Measurements from ENCODE around the gene PDS5B.

GRCh38 chr13:32748305-32748704, 162.1 kb downstream of the PDS5B start:
- TF ChIP-seq GABPA (IDR thresholded peaks at IDR 0.05; ENCODE audit: borderline replicate concordance, insufficient read depth, low read length) = no peak
- no peak for TF ChIP-seq EZH2 (IDR thresholded peaks at IDR 0.05; ENCODE audit: low read depth, low read length, severe bottlenecking)
- TF ChIP-seq, protein P1, sequence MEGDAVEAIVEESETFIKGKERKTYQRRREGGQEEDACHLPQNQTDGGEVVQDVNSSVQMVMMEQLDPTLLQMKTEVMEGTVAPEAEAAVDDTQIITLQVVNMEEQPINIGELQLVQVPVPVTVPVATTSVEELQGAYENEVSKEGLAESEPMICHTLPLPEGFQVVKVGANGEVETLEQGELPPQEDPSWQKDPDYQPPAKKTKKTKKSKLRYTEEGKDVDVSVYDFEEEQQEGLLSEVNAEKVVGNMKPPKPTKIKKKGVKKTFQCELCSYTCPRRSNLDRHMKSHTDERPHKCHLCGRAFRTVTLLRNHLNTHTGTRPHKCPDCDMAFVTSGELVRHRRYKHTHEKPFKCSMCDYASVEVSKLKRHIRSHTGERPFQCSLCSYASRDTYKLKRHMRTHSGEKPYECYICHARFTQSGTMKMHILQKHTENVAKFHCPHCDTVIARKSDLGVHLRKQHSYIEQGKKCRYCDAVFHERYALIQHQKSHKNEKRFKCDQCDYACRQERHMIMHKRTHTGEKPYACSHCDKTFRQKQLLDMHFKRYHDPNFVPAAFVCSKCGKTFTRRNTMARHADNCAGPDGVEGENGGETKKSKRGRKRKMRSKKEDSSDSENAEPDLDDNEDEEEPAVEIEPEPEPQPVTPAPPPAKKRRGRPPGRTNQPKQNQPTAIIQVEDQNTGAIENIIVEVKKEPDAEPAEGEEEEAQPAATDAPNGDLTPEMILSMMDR (IDR thresholded peaks at IDR 0.05; ENCODE audit: control extremely low read depth in 1 of 3, insufficient read depth in 1 of 3, low read depth in 1 of 3, low read length in 3 of 3) = no peak
- no peak for TF ChIP-seq CEBPB (IDR thresholded peaks at IDR 0.05; ENCODE audit: low read depth, low read length)

Measured in H1 (cell line).